Activated CD4-positive, alpha-beta T cell treated with anti-CD3 and anti-CD28 coated beads, Interleukin-10, Interleukin-2, amounts not matched to agents 100 ng/mL and 50 ng/mL, durations not matched to agents 16 hours and 8 hours (primary cell): ENCODE results near the gene GLRX5.
"Not testable (repeated sequence)": the region's sequence is repeated elsewhere in the genome, so short reads cannot be mapped to it uniquely, and the experiment has no call there.

Experiments used
- DNase-seq: peaks from one replicate; pipeline ENCODE4 v3.0.0-alpha.2; 2020

The GLRX5 gene

DNA sequence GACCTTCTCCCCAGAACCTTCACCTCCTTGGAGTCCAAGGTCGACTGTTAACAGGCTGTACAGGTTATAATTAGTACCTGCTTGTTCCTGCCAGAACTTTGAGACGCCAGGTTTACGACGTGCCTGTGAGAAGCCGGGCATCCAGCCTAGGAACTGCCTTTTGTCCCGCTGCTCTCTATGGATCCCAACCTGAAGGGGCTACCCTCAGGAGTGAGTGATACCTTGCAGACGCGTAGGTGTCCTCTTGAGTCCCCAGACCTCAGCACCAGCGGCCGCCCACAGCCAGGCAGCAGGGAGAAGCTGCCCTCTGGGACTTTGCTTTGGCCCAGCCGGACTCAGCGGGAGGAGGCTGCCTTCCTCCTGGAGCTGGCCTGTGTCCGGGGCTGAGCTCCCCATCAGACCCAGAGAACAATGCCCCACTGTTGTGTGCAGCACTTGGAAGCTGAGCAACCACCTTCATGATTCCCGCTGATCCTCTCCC is 34.6 kb upstream of the GLRX5 start:
- DNase-seq, result no peak

DNA sequence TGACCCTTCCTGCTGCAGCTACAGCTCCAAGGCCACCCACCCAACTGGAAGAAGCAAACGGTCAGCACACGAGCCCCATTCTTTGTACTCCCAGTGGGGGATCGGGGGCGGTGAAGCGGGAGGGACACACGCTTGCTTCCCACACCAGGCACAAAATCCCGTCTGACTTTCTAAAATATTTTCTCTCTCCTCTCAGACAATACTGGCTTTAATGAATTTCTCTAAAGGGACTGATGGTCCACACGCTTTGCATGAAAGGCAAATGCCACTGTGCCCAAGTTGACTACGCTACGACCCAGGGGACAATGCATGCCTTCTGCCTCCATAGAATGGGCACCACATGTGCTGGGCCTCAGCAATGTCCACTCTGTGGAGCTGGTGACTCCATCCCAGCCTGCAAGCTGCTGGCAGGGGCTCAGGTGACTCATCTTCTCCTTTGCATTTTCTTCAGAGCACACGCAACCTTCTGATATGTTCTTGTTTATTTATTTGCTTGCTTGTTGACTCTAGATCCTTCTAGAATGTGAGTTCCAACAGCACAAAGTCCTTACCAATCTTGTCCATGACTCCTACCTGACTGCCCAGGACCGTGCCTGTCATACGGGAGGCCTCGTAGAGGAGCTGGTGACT is 34.0 kb upstream of the GLRX5 start:
- DNase-seq, result no peak

DNA sequence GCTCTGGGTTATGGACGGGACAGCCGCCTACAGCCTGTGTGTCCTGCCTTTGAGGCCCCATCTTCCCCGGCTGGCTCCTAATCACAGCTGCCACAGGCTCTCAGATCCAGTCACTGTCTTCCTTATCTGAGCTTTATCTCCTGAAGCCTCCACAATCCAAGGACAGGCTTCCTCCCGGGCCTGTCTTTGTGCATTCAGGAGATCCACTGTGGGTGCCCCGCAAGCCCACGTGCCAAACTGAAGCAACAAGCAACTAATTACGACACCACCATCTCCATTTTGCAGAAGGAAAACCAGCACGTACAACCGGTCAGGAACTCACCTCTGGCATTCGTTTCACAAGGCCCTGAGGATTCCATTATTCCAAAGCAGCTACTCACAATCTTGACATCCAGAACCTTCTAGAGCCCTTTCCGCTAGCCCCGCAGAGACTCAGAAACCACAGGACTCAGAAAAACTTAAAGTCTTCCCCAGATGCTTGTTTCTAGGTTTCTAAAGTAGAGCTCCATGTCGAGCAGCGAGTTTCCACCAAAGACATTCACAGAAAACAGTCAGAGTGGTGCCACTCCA is 32.4 kb upstream of the GLRX5 start:
- no peak for DNase-seq

DNA sequence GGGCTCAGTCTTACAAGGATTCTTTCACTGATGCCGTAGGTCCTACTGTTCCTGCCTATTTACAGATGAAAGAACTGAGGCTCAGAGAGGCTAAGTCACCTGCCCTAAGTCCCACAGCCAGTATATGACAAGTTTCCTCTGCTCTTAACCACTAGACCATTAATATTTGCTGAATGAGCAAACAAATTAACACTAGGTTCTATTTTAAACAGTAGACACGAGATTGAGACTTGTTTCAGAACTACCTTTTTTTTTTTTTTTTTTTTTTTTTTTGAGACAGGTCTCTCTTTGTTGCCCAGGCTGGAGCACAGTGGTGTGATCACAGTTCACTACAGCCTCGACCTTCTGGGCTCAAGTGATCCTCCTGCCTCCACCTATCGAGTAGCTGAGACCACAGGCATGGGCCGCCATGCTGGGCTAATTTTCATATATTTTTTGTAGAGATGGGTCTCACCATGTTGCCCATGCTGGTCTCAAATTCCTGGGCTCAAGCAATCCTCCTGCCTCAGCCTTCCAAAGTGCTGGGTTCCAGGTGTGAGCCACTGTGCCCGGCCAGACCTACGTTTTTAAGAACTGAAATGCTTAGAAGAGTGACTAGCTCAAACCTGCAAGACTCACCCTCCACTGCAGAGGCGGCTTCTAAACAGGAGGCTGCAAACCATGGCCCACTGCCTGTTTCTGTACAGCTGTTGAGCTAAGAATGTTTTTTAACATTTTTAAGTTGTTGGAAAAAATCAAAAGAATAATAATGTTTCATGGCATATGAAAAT is 31.3 kb upstream of the GLRX5 start:
- DNase-seq, result no peak

DNA sequence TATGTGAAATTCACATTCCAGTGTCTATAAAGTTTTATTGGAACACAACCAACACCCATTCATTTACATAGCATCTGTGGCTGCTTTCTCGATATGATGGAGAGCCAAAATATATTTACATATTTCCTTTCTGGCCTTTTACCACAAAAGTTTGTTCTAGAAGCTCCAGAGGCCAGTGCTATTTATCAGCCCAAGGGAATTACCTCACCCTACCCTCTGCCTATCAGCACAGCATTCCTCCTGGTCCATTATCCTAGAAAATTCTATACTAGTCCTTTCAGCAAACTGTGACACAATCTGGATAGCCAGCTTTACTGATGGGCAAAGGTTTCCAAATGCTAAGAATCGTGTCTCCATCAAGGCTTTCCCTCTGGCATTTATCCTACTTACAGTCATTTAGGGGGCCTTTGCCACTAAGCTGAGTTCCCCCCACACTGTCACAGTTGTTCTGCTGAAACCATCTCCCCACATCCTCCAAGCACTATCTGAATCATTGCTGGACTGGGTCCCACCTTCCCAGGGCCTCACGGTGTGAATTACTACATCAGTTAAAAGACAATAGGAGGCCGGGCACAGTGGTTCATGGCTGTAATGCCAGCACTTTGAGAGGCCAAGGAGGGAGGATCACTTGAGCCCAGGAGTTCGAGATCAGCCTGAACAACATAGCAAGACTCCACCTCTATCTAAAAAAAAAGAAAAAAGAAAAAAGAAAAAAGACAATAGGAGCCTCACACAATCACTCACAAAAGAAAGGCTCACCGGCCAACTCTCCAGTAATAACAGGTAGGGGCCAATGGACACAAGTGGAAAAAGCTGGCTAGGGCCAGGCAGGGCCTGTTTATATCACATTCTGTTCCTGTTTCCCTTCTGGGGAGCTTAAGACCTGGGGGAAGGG is 30.5 kb upstream of the GLRX5 start:
- peak; percentile 80 for DNase-seq

DNA sequence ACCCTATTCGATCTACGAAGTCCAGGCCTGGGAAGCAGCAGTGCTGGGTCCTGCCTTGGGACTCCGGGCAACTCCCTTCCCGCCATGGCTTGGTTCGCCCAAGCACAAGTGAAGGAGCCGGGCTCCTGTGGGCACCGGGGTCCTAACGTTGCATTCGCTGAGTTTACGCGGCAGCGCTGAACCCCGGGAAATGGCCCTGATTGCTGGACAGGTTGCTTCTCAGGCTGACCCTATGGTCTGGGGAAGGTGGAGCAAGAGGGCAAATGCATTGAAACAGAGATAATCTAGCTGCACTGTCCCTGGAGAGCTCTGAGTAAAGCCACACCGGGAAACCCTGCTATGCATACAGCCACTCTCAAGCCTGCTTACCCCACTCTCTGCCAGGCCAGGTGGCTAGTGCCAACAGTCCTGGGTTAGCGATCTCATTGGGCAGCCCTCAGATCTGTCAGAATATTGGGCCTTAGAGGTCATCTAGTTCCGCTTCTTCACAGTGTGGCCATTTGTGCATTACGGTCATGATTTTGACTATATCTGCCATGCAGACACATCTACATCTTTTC is 29.7 kb upstream of the GLRX5 start:
- no peak for DNase-seq

DNA sequence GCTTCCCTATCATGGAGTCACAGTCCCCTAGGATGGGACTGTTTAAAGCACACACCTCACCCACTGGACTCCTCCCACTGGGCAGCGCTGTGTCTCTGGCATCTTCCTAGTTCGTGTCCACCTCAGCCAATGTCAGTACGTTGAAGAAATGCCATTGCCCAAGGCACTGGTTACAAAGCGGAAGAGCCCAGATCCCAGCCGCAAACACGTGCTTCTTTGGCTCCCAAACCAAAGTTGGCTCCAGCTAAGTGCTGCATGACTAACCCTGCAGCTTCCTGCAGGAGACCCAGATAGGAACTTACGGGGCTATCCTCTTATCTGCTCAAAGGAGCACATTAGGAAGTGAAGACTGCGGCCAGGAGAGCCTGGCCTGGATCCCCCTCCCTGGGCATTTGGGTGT is 27.7 kb upstream of the GLRX5 start:
- no peak for DNase-seq

DNA sequence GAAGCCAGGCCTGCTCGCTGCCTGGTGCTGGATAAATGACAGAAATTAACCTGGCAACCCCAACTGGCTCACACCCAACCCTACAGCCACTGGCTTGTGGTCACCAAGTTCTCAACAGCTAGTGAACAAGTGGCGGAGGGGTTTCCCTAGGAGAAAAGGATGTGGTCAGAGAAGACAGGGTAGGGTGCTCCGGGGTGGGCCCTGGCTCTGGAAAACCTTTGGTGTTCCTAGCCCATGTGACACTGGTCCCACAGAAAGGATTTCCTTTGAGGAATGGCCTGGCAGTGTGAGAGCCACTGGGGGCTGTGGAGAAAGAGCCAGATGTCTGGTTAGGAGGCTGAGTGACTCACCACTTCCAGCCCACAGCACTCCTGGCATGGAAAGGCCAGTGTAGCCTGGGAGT is 27.1 kb upstream of the GLRX5 start:
- peak; percentile 60 for DNase-seq

DNA sequence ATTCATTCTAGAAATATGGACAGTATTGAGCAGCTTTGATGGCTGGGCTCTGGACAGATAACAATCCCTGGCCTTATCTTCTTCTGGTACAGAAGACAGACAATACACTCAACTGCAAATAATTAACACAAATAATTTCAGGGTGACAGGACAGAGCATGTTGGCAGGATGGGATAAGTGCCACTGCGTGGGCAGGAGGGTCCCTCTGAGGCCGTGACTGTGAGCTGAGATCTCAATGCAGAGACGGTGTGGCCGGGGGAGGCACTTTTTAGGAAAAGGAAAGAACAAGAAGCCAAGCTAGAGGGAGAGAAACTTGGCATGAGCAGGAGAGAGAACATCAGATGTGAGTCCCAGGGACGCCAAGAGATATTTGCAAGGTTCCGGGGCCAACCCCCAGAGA is 26.5 kb upstream of the GLRX5 start:
- DNase-seq, result no peak

DNA sequence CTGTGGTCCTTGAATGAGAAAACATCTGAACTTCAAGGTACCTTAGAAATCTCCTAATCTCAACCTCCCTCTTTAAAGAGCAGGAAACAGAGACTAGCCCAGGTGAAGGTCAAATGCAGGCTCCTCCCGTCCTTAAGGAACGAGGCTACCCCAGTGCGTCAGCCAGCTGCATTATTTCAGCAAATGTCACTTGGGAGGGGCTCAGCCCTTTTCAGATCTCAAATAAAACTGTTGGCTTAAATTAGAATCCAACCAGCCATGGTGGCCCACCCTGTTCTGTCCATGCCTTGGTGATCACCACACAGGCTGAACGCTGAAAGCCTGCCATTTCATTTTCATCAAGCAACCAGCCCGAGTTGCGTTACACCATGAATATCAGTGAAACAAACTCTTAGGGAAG is 25.4 kb upstream of the GLRX5 start:
- no peak for DNase-seq

DNA sequence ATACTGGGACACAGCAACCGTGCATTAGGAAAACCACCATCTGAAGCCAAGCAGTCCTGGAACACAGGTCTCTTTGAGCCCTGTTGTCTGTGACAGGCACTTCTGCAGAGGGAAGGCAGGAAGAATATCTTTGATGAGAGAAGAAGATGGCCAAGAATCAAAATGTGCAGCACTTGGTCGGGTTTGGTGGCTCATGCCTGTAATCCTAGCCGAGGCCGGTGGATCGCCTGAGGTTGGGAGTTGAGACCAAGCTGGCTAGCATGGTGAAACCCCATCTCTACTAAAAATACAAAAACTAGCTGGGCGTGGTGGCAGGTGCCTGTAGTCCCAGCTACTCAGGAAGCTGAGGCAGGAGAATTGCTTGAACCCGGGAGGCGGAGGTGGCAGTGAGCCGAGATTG is 24.5 kb upstream of the GLRX5 start:
- not testable (repeated sequence) for DNase-seq

DNA sequence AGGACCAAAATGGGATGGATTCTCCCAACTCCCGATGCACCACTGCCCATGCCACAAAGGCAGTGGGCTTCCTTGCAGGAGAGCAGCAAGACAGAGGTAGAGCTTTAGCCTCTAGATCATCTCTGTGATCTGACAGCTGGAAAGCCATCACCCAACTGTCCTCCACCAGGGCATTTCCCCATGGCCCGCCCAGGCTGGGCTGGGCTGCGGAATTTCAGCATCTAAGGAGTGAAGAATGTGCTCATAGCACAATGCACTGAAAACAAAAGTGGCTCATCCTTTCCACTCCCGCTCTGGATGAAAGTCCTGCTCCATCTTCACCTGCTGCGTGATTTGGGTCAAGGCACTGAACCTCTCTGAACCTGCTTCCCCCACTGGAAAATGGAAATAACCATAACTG is 24.0 kb upstream of the GLRX5 start:
- DNase-seq, result no peak

DNA sequence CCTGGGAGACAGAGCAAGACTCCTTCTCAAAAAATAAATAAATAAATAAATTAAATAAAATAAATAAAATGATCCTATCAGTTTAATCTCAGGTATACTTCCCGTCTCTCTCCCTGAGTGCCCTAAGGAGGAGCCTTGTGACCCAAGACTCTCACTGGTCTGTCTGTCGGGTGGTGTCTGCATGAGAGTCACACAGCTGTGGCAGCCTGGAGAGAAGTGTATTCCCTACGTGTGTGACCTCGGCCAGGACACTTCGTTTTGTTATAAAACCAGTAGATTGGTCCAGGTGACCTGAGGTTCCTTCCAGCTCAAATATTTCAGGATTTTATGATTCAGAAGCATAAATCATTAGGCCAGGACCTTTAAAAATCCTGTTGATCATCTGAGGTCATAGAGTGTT is 23.2 kb upstream of the GLRX5 start:
- no peak for DNase-seq

DNA sequence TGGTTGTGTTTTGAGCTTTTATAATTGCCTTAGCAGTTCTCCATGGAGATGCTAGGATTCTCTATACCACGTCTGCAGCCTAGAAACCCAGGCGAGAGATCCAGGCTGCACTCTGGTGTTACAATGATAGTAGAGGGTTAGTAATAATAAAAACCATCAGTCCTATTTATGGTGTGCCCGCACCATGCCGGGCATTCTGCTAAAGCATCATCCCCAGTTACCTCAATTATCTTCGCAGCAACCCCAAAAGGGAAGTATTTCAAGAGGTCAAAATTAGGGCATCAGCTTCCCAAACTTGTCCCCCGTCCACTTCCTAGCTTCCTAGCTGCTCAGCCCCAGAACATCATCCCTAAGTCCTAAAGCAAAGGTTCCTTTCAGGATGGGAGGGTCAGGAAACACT is 21.6 kb upstream of the GLRX5 start:
- DNase-seq, result no peak

DNA sequence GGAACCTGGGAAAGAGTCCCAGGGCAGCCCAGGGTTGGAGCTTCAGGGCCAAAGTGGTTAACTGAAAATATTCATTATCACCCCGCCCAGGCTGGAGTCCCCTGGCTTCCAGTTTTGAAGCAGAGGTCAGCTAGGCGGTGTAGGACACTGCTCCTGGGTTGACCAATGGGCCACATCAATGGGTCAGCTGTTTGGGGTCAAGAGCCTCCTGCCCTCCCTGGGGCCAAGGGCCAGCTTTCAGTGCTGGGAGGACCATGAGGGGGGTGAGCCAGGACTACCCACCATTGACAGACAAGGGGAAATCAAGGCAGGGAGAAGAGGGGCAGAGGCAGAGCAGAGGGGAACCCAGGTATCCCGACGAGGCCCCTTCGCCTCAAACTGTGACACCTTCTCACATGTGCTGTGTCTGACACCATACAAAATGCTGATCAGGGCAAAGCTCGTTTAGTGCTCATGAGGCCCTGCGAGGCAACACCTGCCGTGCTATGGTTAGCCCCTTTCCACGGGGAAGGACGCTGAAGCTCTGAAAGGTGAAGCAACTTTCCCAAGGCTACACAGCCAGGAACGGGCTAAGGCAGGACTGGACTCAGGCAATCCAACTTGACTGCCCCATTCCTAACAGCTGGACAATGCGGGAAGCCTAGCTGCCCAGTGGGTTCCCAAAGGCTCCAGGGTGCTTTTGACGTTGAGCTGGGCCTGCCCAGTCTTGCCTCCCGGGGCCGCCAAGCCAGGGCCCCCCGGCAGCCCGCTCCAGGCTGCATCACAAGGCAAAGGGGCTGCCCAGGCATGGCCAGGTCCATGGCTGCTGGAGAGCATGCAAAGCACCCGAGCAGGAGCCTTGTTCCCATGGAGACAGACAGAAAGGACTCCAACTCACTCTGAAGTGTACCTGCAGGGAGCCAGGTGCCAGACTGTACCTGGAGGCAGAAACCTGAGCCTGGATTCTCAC is 20.4 kb upstream of the GLRX5 start:
- DNase-seq, result no peak

DNA sequence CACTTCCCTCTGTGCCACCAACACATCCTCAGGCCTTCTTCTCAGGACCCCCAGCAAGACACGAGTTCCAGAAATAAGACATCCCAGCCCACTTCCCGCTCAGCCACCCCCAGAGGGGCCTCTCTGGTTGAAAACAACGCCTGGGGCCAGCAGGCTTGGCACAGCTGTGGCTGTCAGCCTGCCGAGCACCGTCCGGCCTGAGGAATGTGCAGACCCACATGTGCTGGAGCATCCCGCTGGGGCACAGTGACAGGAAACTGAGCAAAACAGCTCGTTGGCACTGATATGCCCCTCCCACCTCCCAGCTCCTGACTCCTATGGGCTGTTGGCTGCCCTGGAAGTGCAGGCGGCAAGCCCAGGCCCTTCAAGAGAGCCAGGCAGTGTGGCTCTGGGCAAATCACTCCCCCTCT is 19.8 kb upstream of the GLRX5 start:
- DNase-seq, result peak; percentile 58

DNA sequence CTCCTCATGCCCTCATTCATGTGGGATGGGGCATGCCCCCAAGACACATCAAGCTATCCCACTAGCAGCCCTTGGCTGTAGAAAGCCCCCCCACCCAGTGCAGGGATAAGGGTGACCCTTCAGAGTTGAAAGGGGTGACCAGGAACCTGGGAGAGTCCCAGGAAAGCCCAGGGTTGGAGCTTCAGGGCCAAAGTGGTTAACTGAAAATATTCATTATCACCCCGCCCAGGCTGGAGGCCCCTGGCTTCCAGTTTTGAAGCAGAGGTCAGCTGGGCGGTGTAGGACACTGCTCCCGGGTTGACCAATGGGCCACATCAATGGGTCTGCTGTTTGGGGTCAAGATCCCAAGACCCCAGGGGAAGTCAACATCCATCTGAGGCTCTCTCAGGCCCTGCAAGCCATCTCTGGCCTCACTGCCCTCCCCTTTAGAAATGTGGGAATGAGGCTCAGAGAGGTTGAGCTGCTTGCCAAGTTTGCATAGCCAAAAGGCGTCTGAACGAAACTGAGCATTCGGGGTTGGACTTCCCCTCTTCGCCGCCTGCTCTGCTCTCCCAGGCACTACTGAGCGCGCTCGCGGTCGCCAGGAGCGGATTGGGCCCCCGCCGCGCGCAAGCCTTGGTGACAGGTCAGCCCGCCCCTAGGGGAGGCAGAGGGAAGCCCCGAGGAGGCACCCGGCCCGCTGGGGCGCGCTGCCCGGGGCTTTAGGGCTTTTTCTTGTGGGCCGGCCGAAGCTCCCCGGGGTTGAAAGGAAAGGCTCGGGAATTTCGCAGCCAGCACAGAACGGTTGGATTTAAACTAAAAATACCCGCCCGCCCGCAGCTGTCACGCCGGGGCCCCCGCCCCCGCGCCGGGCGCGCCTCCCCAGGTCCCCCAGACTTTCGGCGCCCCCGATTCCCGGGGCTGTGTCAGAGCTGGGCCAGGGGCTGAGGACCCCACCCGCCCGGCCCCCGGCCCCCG is 19.0 kb upstream of the GLRX5 start:
- peak; percentile 93 for DNase-seq

DNA sequence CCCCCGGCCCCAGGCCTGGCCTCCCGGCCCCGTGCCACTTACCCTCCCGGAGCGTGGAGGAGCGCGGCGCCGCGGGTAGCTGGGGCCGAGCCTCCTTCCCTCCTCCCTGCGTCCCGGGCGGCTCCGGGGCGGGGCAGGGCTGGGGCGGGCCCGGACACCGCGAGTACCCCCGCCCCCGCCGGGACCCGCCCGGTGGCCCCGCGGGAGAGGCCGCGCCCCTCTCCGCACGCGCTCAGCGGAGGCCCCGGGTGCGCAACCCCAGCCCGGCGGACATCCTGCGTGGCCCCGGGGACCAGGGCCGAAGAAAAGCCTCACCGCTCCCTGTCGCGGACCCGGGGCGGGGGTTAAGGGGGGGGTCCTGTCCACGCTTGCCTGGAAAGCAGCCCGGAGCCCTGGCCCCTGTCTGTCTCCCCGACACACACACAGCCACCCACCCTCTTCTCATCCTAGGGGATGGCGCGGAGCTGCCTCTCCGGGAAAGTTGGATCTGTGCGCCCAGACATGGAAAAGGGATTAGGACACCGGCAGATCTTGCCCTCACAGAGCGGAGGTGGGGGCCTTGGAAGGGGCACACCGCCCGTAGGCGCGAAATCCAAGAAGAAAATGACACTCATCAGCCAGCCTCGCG is 18.2 kb upstream of the GLRX5 start, which contains the start of gene SYNE3:
TSS of gene SYNE3 (minus strand) at position 97 of the 628 bp plus-strand sequence. CDS start 40,829 bp downstream, outside the sequence.
- peak; percentile 80 for DNase-seq

DNA sequence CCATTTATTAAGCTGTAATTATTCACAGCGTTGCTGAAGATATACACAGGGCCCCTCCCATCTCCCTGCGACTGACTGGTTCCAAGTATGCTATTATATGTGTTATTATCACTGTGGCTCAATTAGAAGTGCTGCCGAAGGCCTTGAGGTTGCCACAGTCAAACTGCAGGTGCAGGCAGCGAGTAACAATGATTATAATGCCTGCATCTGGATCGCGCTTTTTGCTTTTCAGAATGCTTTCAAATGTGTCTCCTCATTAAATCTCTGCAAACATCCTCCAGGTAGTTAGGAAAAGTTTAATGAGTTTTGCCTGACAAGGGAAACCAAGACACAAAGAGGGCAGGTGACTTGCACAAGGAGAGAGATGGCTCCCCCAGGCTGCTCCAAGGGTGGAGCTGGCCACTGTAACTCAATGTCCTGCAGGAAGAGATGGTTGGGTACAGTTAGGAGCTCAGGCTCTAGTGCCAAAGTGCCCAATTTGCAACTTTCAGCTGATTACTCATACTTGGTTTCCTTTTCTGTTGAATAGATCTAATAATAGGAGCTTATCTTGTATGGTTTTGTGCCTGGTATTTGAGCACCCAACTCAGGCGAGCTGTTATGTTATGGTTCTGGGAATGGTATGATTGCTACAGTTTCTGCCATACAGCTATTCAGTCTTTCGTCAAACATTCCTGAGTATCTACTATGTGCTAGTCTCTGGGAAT is 16.7 kb upstream of the GLRX5 start:
- DNase-seq, result peak; percentile 58
